ENCODE data around the gene TLR5.

Gene TLR5

GRCh38 chr1:223106856-223107255 is 36.2 kb downstream of the TLR5 start:
- DNase-seq = no peak

- DNase-seq = no peak
These were observed 37.5 kb downstream of the TLR5 start for GRCh38 chr1:223105568-223105967.

GRCh38 chr1:223102797-223103533 is 40.1 kb downstream of the TLR5 start:
- DNase-seq = no peak

- no peak for DNase-seq
These were observed 45.3 kb downstream of the TLR5 start for GRCh38 chr1:223097713-223098112.

GRCh38 chr1:223095870-223096269 is 47.2 kb downstream of the TLR5 start:
- DNase-seq = no peak

GRCh38 chr1:223091896-223092295 is 51.2 kb downstream of the TLR5 start:
- DNase-seq = no peak

- DNase-seq = no peak
These were observed 53.8 kb downstream of the TLR5 start for GRCh38 chr1:223089250-223089649.

GRCh38 chr1:223088713-223089240 is 54.3 kb downstream of the TLR5 start:
- DNase-seq = no peak

- DNase-seq = no peak
These were observed 55.5 kb downstream of the TLR5 start for GRCh38 chr1:223087291-223088255.

- no peak for DNase-seq
These were observed 58.6 kb downstream of the TLR5 start for GRCh38 chr1:223084464-223084866.

GRCh38 chr1:223083831-223084230 is 59.2 kb downstream of the TLR5 start:
- no peak for DNase-seq

- DNase-seq = no peak
These were observed 60.1 kb downstream of the TLR5 start for GRCh38 chr1:223082914-223083313.

- peak; percentile 88 for DNase-seq
These were observed 61.7 kb downstream of the TLR5 start for GRCh38 chr1:223081181-223081994.

GRCh38 chr1:223079498-223079897 is 63.5 kb downstream of the TLR5 start:
- no peak for DNase-seq

- DNase-seq = no peak
These were observed 65.7 kb downstream of the TLR5 start for GRCh38 chr1:223077247-223077833.

- no peak for DNase-seq
These were observed 66.7 kb downstream of the TLR5 start for GRCh38 chr1:223076362-223076761.

GRCh38 chr1:223075834-223076233 is 67.2 kb downstream of the TLR5 start:
- no peak for DNase-seq

- DNase-seq = no peak
These were observed 68.4 kb downstream of the TLR5 start for GRCh38 chr1:223074445-223075300.

GRCh38 chr1:223068900-223069665 is 74.0 kb downstream of the TLR5 start:
- DNase-seq = no peak

- DNase-seq = no peak
These were observed 75.1 kb downstream of the TLR5 start for GRCh38 chr1:223067914-223068313.

GRCh38 chr1:223066415-223066814 is 76.6 kb downstream of the TLR5 start:
- DNase-seq = no peak
